BE2C (cell line): ENCODE data around the gene NOX3.

Experiments
- DNase-seq: peaks from one replicate; pipeline ENCODE4 v3.0.0-alpha.2; 2020
- H3K27me3 ChIP-seq: fragments of 250-450 bp; sonication (Bioruptor Pico); 2 replicates; pipeline ENCODE4 v1.5.1; 2020; ENCODE audit warnings: mild to moderate bottlenecking
- H3K36me3 ChIP-seq: fragments of 250-450 bp; sonication (Bioruptor Pico); 2 replicates; pipeline ENCODE4 v1.5.1; 2020; ENCODE audit warnings: mild to moderate bottlenecking
- H3K4me1 ChIP-seq: fragments of 250-450 bp; sonication (Bioruptor Pico); 2 replicates; pipeline ENCODE4 v1.5.1; 2020
- H3K4me3 ChIP-seq: 2 replicates; pipeline ENCODE4 v1.5.1; 2011; ENCODE audit warnings: low read depth, low read length
- H3K9me3 ChIP-seq: fragments of 250-450 bp; sonication (Bioruptor Pico); 2 replicates; pipeline ENCODE4 v1.5.1; 2020
- CTCF ChIP-seq: IDR thresholded peaks from 2 replicates; pipeline ENCODE4 v1.5.1; 2012; ENCODE audit warnings: mild to moderate bottlenecking, low read depth, low read length

Gene NOX3

GRCh38 chr6:155354167-155354566 is 101.5 kb downstream of the NOX3 start:
- Histone ChIP-seq H3K36me3 (no peaks in the 10 kb centered on the region), H3K27me3 (no peaks in the 10 kb centered on the region), H3K4me1 (no peaks in the 10 kb centered on the region), H3K4me3 (no peak overlapping the region), H3K9me3 (peaks cover 5% of the 10 kb centered on the region)
- DNase-seq: no peak
- no peak for TF ChIP-seq CTCF

- TF ChIP-seq CTCF: no peak
- H3K4me1 ChIP-seq: no peaks in the 10 kb centered on the region
- no peak for DNase-seq
- peaks cover 5% of the 10 kb centered on the region for H3K9me3 ChIP-seq
- H3K4me3 ChIP-seq: no peak overlapping the region
- no peaks in the 10 kb centered on the region for H3K36me3 ChIP-seq
- H3K27me3 ChIP-seq: no peaks in the 10 kb centered on the region
Observed at GRCh38 chr6:155352811-155353210, 102.8 kb downstream of the NOX3 start.

GRCh38 chr6:155352130-155352420 is 103.6 kb downstream of the NOX3 start:
- no peaks in the 10 kb centered on the region for H3K27me3 ChIP-seq
- peaks cover 5% of the 10 kb centered on the region for H3K9me3 ChIP-seq
- H3K4me1 ChIP-seq: no peaks in the 10 kb centered on the region
- no peak for DNase-seq
- no peak for TF ChIP-seq CTCF
- no peaks in the 10 kb centered on the region for H3K36me3 ChIP-seq
- H3K4me3 ChIP-seq: no peak overlapping the region

- no peak for TF ChIP-seq CTCF
- DNase-seq: no peak
- H3K4me3 ChIP-seq: no peak overlapping the region
- H3K36me3 ChIP-seq: no peaks in the 10 kb centered on the region
- no peaks in the 10 kb centered on the region for H3K27me3 ChIP-seq
- no peaks in the 10 kb centered on the region for H3K4me1 ChIP-seq
- H3K9me3 ChIP-seq: peaks cover 5% of the 10 kb centered on the region
Observed at GRCh38 chr6:155351273-155352129, 104.1 kb downstream of the NOX3 start.

GRCh38 chr6:155349956-155350355 is 105.7 kb downstream of the NOX3 start:
- no peak overlapping the region for H3K4me3 ChIP-seq
- H3K4me1 ChIP-seq: no peaks in the 10 kb centered on the region
- TF ChIP-seq CTCF: no peak
- H3K36me3 ChIP-seq: no peaks in the 10 kb centered on the region
- no peak for DNase-seq
- peaks cover 4% of the 10 kb centered on the region for H3K9me3 ChIP-seq
- H3K27me3 ChIP-seq: no peaks in the 10 kb centered on the region

- H3K36me3 ChIP-seq: no peaks in the 10 kb centered on the region
- no peak overlapping the region for H3K4me3 ChIP-seq
- DNase-seq: no peak
- no peak for TF ChIP-seq CTCF
- peaks cover 4% of the 10 kb centered on the region for H3K9me3 ChIP-seq
- no peaks in the 10 kb centered on the region for H3K27me3 ChIP-seq
- H3K4me1 ChIP-seq: no peaks in the 10 kb centered on the region
Observed at GRCh38 chr6:155349129-155349528, 106.5 kb downstream of the NOX3 start.
